CD4-positive, alpha-beta T cell (primary cell): ENCODE measurements around the gene KCNQ2. TPM values are rescaled to one million over a fixed set of nuclear protein-coding genes. Genes with fewer than 3 reads are reported as not detected.

Experiments used
- ATAC-seq: fragments of 200-7000 bp; cut with Tn5 transposase; one replicate; pipeline ENCODE4 v1.10.0; 2022; ENCODE audit warnings: mild to moderate bottlenecking; ENCODE audit not compliant: poor library complexity
- CTCF ChIA-PET: fragments of 350-600 bp; sonication (Branson Sonifier 250); formaldehyde crosslinking; loops from one replicate; lab custom pipeline; 2021; ENCODE audit warnings: antibody characterized with exemption, inconsistent platforms; lab: Charles Lee
- POLR2A ChIA-PET: fragments of 350-600 bp; sonication (Branson Sonifier 250); formaldehyde crosslinking; loops from one replicate; lab custom pipeline; 2021; ENCODE audit warnings: antibody characterized with exemption, inconsistent platforms; lab: Charles Lee
- DNase-seq, 14 experiments: peaks; one replicate each; pipeline ENCODE4 v3.0.0-alpha.2; 2013 to 2020; ENCODE audit warnings: mixed read lengths in 2 of 14
- H3K27ac ChIP-seq, 2 donors: one replicate each; pipeline versions ENCODE4 v1.5.1 to v1.7.0; 2013; ENCODE audit warnings: low read length in 2 of 2, low read depth in 1 of 2, mild to moderate bottlenecking in 1 of 2
- H3K27me3 ChIP-seq, 2 experiments: 1 replicate in 1 of 2; 2 replicates in 1 of 2; pipeline versions ENCODE4 v1.6.1 to v1.7.0; 2013; ENCODE audit warnings: low read length in 2 of 2, control low read depth in 1 of 2, mild to moderate bottlenecking in 1 of 2, moderate library complexity in 1 of 2; ENCODE audit not compliant: insufficient read depth in 2 of 2, control insufficient read depth in 1 of 2
- H3K36me3 ChIP-seq: one replicate; pipeline ENCODE4 v1.6.1; 2013; ENCODE audit warnings: low read length, control low read depth; ENCODE audit not compliant: insufficient read depth
- H3K4me1 ChIP-seq: one replicate; pipeline ENCODE4 v1.6.1; 2013; ENCODE audit warnings: low read length, control low read depth; ENCODE audit not compliant: insufficient read depth
- H3K4me3 ChIP-seq: one replicate; pipeline ENCODE4 v1.5.1; 2013; ENCODE audit warnings: mild to moderate bottlenecking, low read length, moderate library complexity
- H3K9me3 ChIP-seq, 2 experiments: 1 replicate in 1 of 2; 2 replicates in 1 of 2; pipeline versions ENCODE4 v1.6.1 to v1.7.0; 2013; ENCODE audit warnings: low read length in 2 of 2, mild to moderate bottlenecking in 2 of 2, control low read depth in 1 of 2, moderate library complexity in 1 of 2; ENCODE audit not compliant: control insufficient read depth in 1 of 2, insufficient read depth in 1 of 2
- H3K27ac Mint-ChIP-seq: one replicate; pipeline ENCODE4 v1.8.0; 2020; ENCODE audit warnings: mixed read lengths
- H3K27me3 Mint-ChIP-seq: one replicate; pipeline ENCODE4 v1.8.0; 2021; ENCODE audit warnings: mixed read lengths
- H3K36me3 Mint-ChIP-seq: one replicate; pipeline ENCODE4 v1.8.0; 2021; ENCODE audit warnings: low read depth, mixed read lengths
- H3K4me1 Mint-ChIP-seq: one replicate; pipeline ENCODE4 v1.8.0; 2021; ENCODE audit warnings: low read depth, mixed read lengths
- H3K4me3 Mint-ChIP-seq: one replicate; pipeline ENCODE4 v1.8.0; 2020; ENCODE audit warnings: mild to moderate bottlenecking, mixed read lengths
- H3K9me3 Mint-ChIP-seq: one replicate; pipeline ENCODE4 v1.8.0; 2020; ENCODE audit warnings: mixed read lengths
- intact Hi-C, 2 experiments: fragments of 100-400 bp; cut with DNase I in 1 of 2; cut with micrococcal nuclease in 1 of 2; formaldehyde crosslinking; loops; one replicate each; pipeline versions ENCODE4 v1.15.1 to v1.9.0; 2023 to 2025; cut with DNase I, micrococcal nuclease
- total RNA-seq, 174 experiments: library from RNA in 2 of 174; stranded (reverse) in 2 of 174; gene quantifications; one replicate each; pipeline ENCODE4 v1.2.3 and lab custom pipeline; 2021 to 2026
- TF ChIP-seq, protein P1 (sequence below): fragments of 200-600 bp; IDR thresholded peaks from one replicate; pipeline ENCODE4 v1.8.0; 2022; ENCODE audit warnings: antibody characterized with exemption, mild to moderate bottlenecking

Gene KCNQ2
- total RNA-seq, 2 experiments from 2014 or later = not detected

- Histone ChIP-seq H3K27ac (no peak overlapping the region), H3K4me3 (no peak overlapping the region), H3K4me1 (no peaks in the 10 kb centered on the region), H3K9me3 (peaks cover 0 to 11% of the 10 kb centered on the region in 2 experiments), H3K27me3 (peaks cover 21 to 22% of the 10 kb centered on the region in 2 experiments), H3K36me3 (no peaks in the 10 kb centered on the region)
- ATAC-seq = no peak
- intact Hi-C loops = no loop called here
- no peak for DNase-seq
- ChIA-PET CTCF (no interaction called here), POLR2A (no interaction called here)
- Mint-ChIP-seq H3K4me1 (no peaks in the 10 kb centered on the region), H3K9me3 (no peaks in the 10 kb centered on the region), H3K36me3 (no peaks in the 10 kb centered on the region), H3K27ac (no peak overlapping the region), H3K4me3 (no peak overlapping the region), H3K27me3 (peaks cover 18% of the 10 kb centered on the region)
- TF ChIP-seq, protein P1, sequence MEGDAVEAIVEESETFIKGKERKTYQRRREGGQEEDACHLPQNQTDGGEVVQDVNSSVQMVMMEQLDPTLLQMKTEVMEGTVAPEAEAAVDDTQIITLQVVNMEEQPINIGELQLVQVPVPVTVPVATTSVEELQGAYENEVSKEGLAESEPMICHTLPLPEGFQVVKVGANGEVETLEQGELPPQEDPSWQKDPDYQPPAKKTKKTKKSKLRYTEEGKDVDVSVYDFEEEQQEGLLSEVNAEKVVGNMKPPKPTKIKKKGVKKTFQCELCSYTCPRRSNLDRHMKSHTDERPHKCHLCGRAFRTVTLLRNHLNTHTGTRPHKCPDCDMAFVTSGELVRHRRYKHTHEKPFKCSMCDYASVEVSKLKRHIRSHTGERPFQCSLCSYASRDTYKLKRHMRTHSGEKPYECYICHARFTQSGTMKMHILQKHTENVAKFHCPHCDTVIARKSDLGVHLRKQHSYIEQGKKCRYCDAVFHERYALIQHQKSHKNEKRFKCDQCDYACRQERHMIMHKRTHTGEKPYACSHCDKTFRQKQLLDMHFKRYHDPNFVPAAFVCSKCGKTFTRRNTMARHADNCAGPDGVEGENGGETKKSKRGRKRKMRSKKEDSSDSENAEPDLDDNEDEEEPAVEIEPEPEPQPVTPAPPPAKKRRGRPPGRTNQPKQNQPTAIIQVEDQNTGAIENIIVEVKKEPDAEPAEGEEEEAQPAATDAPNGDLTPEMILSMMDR = no peak
Observed at GRCh38 chr20:63366390-63367365, 105.8 kb downstream of the KCNQ2 start.

DNA sequence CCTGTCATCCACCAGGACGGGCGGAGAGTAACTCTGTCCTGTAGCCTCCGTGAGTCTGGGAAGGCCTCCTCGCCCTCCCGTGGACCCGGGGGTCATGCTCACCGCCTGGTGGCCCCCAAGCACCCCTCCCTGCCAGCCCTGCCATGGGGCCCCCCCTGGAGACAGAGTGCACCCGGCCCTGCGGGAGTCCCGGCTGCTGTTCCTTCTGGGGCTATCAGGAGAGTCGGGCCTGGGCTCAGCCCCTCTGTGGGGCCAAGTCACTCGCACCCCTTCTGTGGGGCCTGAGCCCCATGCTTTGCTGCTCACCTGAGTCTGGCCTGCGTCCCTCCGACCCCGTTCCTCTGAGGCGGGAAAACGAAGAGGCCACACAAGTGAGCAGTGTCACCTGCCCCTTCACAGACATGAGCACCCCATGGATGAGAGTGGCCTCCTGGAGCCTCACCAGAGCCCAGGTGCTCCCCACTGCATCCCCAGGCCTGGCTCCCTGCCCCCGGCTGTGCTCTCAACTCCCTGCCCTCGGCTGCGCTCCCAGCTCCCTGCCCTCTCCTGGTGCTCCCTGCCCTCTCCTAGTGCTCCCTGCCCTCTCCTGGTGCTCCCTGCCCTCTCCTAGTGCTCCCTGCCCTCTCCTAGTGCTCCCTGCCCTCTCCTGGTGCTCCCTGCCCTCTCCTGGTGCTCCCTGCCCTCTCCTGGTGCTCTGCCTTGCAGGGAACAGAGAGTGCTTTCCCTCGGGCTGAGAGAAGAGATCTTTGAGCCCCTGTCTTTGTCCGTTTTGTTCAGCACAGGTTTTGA, 106.7 kb downstream of the KCNQ2 start:
- H3K36me3 ChIP-seq = no peaks in the 10 kb centered on the region
- Mint-ChIP-seq H3K9me3 (no peaks in the 10 kb centered on the region), H3K36me3 (no peaks in the 10 kb centered on the region), H3K27me3 (peaks cover 18% of the 10 kb centered on the region), H3K4me3 (no peak overlapping the region), H3K27ac (no peak overlapping the region), H3K4me1 (no peaks in the 10 kb centered on the region)
- intact Hi-C loops = no loop called here
- TF ChIP-seq, protein P1 = no peak
- peaks cover 0 to 10% of the 10 kb centered on the region in 2 experiments for H3K9me3 ChIP-seq
- no peak overlapping the region for H3K4me3 ChIP-seq
- ChIA-PET CTCF (no interaction called here), POLR2A (no interaction called here)
- ATAC-seq (no peak), DNase-seq (no peak)
- no peak overlapping the region for H3K27ac ChIP-seq
- H3K27me3 ChIP-seq = peaks cover 24 to 25% of the 10 kb centered on the region in 2 experiments
- H3K4me1 ChIP-seq = peaks cover under 1% of the 10 kb centered on the region

DNA sequence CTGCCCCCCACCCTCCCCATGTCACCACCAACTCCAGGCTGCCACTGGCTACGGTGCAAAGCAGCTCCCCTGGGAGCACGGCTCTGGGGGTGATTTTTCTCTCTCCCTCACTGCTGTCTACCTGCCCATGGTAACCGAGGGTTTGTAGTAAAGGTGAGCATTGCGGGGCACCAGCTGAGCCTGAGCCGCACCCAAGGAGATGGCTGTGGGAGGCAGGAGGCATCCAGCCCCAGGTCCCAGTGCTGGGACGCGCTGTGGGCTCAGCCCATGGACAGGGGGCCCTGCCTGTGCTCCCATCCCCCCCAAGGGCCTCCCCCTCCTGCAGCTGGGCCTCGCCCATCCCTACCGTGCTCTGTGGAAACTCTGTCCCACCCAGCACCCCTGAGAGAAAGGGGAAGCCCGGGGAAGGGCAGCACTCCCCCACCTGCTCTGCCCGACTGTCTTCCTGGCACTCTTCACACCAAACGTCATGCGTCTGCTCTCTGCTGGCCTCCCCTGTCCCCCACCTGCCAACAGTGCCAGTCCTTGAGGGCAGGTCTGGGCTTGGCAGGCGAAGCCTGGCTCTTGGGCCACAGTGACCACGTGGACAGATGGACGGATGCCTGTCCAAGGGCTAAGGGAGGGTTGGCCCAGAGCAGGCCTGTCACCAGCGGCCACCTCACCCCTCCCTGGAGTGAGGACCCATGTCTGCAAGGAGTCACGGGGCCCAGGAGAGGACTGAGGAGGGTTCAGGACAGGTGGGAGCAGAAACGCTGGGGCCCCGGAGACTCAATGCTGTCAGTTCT, 107.5 kb downstream of the KCNQ2 start:
- Histone ChIP-seq H3K4me3 (no peak overlapping the region), H3K27ac (no peak overlapping the region), H3K9me3 (peaks cover 0 to 17% of the 10 kb centered on the region in 2 experiments), H3K4me1 (peaks cover 6% of the 10 kb centered on the region), H3K36me3 (no peaks in the 10 kb centered on the region), H3K27me3 (peaks cover 31 to 33% of the 10 kb centered on the region in 2 experiments)
- no peak overlapping the region for H3K27ac Mint-ChIP-seq
- POLR2A ChIA-PET = no interaction called here
- H3K27me3 Mint-ChIP-seq = peaks cover 18% of the 10 kb centered on the region
- ATAC-seq (no peak), DNase-seq (no peak)
- no peaks in the 10 kb centered on the region for H3K9me3 Mint-ChIP-seq
- CTCF ChIA-PET = no interaction called here
- no peaks in the 10 kb centered on the region for H3K4me1 Mint-ChIP-seq
- intact Hi-C loops = no loop called here
- TF ChIP-seq, protein P1 = no peak
- H3K4me3 Mint-ChIP-seq = no peak overlapping the region
- H3K36me3 Mint-ChIP-seq = no peaks in the 10 kb centered on the region
